Measurements from ENCODE around the gene KCNQ2.

DNA sequence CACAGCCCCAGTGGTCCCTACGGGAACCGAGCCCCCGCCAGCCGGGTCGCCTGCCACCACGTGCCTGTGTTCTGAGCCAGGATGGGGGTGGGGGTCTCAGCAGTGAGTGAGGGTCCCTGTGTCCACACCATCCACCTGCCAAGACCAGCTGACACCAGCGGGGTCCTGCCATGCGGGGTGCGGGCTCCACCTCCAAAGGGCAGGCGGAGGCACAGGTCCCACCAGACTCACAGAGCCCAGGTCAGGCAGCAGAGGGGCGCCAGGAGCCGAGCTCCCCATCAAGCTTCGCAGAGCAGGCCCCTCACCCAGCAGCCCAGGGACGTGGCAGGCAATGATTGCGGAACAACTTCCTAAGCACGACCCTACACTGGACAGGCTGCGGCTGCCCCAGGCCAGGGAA, 50.5 kb downstream of the KCNQ2 start:
- TF ChIP-seq POLR2AphosphoS5 (IDR thresholded peaks at IDR 0.05; ENCODE audit: low read length) (no peak), ZNF274 (IDR thresholded peaks at IDR 0.05; ENCODE audit: insufficient read depth, insufficient read length) (no peak), POLR2AphosphoS2 (IDR thresholded peaks at IDR 0.05; ENCODE audit: low read depth, low read length) (no peak), PML (IDR thresholded peaks at IDR 0.05; ENCODE audit: low read length) (no peak), CEBPB (IDR thresholded peaks at IDR 0.05; ENCODE audit: borderline replicate concordance in 1 of 2, low read depth in 2 of 2, low read length in 2 of 2) (no peak), SP1 (IDR thresholded peaks at IDR 0.05; ENCODE audit: low read depth, low read length) (no peak), MXI1 (IDR thresholded peaks at IDR 0.05; ENCODE audit: low read depth, low read length) (no peak), MYC (IDR thresholded peaks at IDR 0.05; ENCODE audit: insufficient read depth, insufficient read length, insufficient replicate concordance, low read length, severe bottlenecking) (no peak), TCF7 (IDR thresholded peaks at IDR 0.05; ENCODE audit: borderline replicate concordance) (no peak)
